ENCODE data around the gene TERT.
"Not testable (repeated sequence)": the region's sequence is repeated elsewhere in the genome, so short reads cannot be mapped to it uniquely, and the experiment has no call there.

GRCh38 chr5:1284336-1284970 is 10.4 kb downstream of the TERT start:
- TF ChIP-seq CSDC2 (CRISPR knock-in tag; IDR thresholded peaks at IDR 0.05); ARNTL (CRISPR knock-in tag; IDR thresholded peaks at IDR 0.05; ENCODE audit: borderline replicate concordance, low read depth); SNAI2 (CRISPR knock-in tag; IDR thresholded peaks at IDR 0.05); ZFP30 (CRISPR knock-in tag; IDR thresholded peaks at IDR 0.05); ZFP3 (CRISPR knock-in tag; IDR thresholded peaks at IDR 0.05); OSR1 (CRISPR knock-in tag; IDR thresholded peaks at IDR 0.05); ESRRG (CRISPR knock-in tag; IDR thresholded peaks at IDR 0.05); RARB (CRISPR knock-in tag; IDR thresholded peaks at IDR 0.05); TSHZ2 (CRISPR knock-in tag; IDR thresholded peaks at IDR 0.05); CREB5 (CRISPR knock-in tag; IDR thresholded peaks at IDR 0.05; ENCODE audit: low read depth); BACH2 (CRISPR knock-in tag; IDR thresholded peaks at IDR 0.05; ENCODE audit: borderline replicate concordance): not testable (repeated sequence)
- TF ChIP-seq, protein P1, sequence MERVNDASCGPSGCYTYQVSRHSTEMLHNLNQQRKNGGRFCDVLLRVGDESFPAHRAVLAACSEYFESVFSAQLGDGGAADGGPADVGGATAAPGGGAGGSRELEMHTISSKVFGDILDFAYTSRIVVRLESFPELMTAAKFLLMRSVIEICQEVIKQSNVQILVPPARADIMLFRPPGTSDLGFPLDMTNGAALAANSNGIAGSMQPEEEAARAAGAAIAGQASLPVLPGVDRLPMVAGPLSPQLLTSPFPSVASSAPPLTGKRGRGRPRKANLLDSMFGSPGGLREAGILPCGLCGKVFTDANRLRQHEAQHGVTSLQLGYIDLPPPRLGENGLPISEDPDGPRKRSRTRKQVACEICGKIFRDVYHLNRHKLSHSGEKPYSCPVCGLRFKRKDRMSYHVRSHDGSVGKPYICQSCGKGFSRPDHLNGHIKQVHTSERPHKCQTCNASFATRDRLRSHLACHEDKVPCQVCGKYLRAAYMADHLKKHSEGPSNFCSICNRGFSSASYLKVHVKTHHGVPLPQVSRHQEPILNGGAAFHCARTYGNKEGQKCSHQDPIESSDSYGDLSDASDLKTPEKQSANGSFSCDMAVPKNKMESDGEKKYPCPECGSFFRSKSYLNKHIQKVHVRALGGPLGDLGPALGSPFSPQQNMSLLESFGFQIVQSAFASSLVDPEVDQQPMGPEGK (CRISPR knock-in tag; IDR thresholded peaks at IDR 0.05; ENCODE audit: borderline replicate concordance) = not testable (repeated sequence)
- TF ChIP-seq, protein P2, sequence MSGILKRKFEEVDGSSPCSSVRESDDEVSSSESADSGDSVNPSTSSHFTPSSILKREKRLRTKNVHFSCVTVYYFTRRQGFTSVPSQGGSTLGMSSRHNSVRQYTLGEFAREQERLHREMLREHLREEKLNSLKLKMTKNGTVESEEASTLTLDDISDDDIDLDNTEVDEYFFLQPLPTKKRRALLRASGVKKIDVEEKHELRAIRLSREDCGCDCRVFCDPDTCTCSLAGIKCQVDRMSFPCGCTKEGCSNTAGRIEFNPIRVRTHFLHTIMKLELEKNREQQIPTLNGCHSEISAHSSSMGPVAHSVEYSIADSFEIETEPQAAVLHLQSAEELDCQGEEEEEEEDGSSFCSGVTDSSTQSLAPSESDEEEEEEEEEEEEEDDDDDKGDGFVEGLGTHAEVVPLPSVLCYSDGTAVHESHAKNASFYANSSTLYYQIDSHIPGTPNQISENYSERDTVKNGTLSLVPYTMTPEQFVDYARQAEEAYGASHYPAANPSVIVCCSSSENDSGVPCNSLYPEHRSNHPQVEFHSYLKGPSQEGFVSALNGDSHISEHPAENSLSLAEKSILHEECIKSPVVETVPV (CRISPR knock-in tag; IDR thresholded peaks at IDR 0.05) = not testable (repeated sequence)

Data from SK-N-SH treated with all-trans-retinoic acid at 6 μM for 48 hours (cell line).